ENCODE measurements around the gene FARS2. TPM values are rescaled to one million over a fixed set of nuclear protein-coding genes. Genes with fewer than 3 reads are reported as not detected.

Gene FARS2
- total and polyA plus RNA-seq, 2 donors (not counting 3 experiments of a cell fraction or from before 2014, with no cell fraction given), result 20.2 to 20.5 TPM

GRCh38 chr6:5599127-5599526, 337.8 kb downstream of the FARS2 start:
- Histone ChIP-seq H3K27ac (ENCODE audit: insufficient read depth, low read depth, low read length) (no peak overlapping the region), H4K20me1 (replicated peaks; ENCODE audit: control insufficient read depth, extremely low read depth, insufficient read depth, low read length) (no peaks in the 10 kb centered on the region), H3K9ac (replicated peaks; ENCODE audit: extremely low read depth, insufficient read depth, low read length) (no peak overlapping the region), H3K4me2 (ENCODE audit: insufficient read depth, low read length) (no peak overlapping the region), H3K9me3 (replicated peaks; ENCODE audit: control insufficient read depth, insufficient read depth, low read length) (no peaks in the 10 kb centered on the region), H3K9me1 (replicated peaks; ENCODE audit: control insufficient read depth, extremely low read depth, insufficient read depth, low read length) (no peaks in the 10 kb centered on the region), H3K4me3 (replicated peaks in 1 of 3; ENCODE audit: insufficient read depth in 1 of 3, low read depth in 1 of 3, low read length in 3 of 3) (no peak overlapping the region), H3K36me3 (ENCODE audit: control insufficient read depth in 2 of 2, extremely low read depth in 1 of 2, insufficient read depth in 2 of 2, low read length in 2 of 2) (no peaks in the 10 kb centered on the region), H3K27me3 (ENCODE audit: control insufficient read depth in 2 of 2, insufficient read depth in 2 of 2, low read length in 2 of 2) (no peaks in the 10 kb centered on the region), H3K79me2 (ENCODE audit: control insufficient read depth, insufficient read depth, low read length) (no peaks in the 10 kb centered on the region), H3K4me1 (ENCODE audit: control insufficient read depth, extremely low read depth, insufficient read depth, low read length) (no peaks in the 10 kb centered on the region), H2AFZ (ENCODE audit: low read depth, low read length) (no peak overlapping the region)
- no TSS peak for BruUV-seq (replicated peaks)
- no peak for TF ChIP-seq MAX (IDR thresholded peaks at IDR 0.05; ENCODE audit: insufficient read depth, insufficient read length)
- no peak for TF ChIP-seq JUN (IDR thresholded peaks at IDR 0.05; ENCODE audit: borderline replicate concordance, insufficient read depth, insufficient read length, low read depth)
- TF ChIP-seq GATA2 (IDR thresholded peaks at IDR 0.05; ENCODE audit: insufficient read depth, insufficient read length, low read depth, low read length), result no peak
- TF ChIP-seq POLR2A (IDR thresholded peaks at IDR 0.05; ENCODE audit: low read depth, low read length), result no peak
- no peak for TF ChIP-seq MYC (IDR thresholded peaks at IDR 0.05; ENCODE audit: low read depth, low read length)
- TF ChIP-seq CTCF (IDR thresholded peaks at IDR 0.05; ENCODE audit: extremely low read depth in 1 of 2, insufficient read depth in 1 of 2, low read depth in 1 of 2, low read length in 2 of 2), result no peak
- no peak for TF ChIP-seq POLR2AphosphoS5 (IDR thresholded peaks at IDR 0.05; ENCODE audit: insufficient read depth, low read depth, low read length)
- no peak for TF ChIP-seq FOS (IDR thresholded peaks at IDR 0.05; ENCODE audit: borderline replicate concordance, insufficient read depth, low read length)
- no peak for TF ChIP-seq EZH2 (IDR thresholded peaks at IDR 0.05; ENCODE audit: borderline replicate concordance, low read depth, low read length, severe bottlenecking)
- POLR2A ChIA-PET, result no interaction called here
- FAIRE-seq (no peak), DNase-seq (ENCODE audit: low read depth, low spot score) (no peak)
- CTCF ChIA-PET, result no interaction called here
- intact Hi-C loops (cut with micrococcal nuclease), result no loop called here
- dilution Hi-C loops (cut with MboI; ENCODE audit: extremely low pct_ligation_motif_present, low sequenced_read_pairs), result no loop called here
